Osteoblast (primary cell): ENCODE data around the gene TOB1. TPM values are rescaled to one million over a fixed set of nuclear protein-coding genes. Genes with fewer than 3 reads are reported as not detected.

Experiments
- DNase-seq: peaks from one replicate; pipeline ENCODE4 v3.0.0; 2011; ENCODE audit warnings: low spot score, mixed read lengths; ENCODE audit not compliant: insufficient read length; ENCODE audit errors: missing footprints
- H2AFZ ChIP-seq: 2 replicates; pipeline ENCODE4 v1.6.0; 2011; ENCODE audit warnings: mild to moderate bottlenecking, low read length
- H3K27ac ChIP-seq: 2 replicates; pipeline ENCODE4 v1.5.1; 2011; ENCODE audit warnings: mild to moderate bottlenecking, low read depth, low read length, moderate library complexity
- H3K27me3 ChIP-seq: 2 replicates; pipeline ENCODE4 v1.6.0; 2012; ENCODE audit warnings: mild to moderate bottlenecking, control low read depth, inconsistent platforms, low read length, moderate library complexity; ENCODE audit not compliant: insufficient read depth
- H3K36me3 ChIP-seq: 2 replicates; pipeline ENCODE4 v1.5.1; 2011; ENCODE audit warnings: mild to moderate bottlenecking, low read length, control low read depth, moderate library complexity; ENCODE audit not compliant: insufficient read depth
- H3K4me1 ChIP-seq: 2 replicates; pipeline ENCODE4 v1.5.1; 2011; ENCODE audit warnings: mild to moderate bottlenecking, low read length, control low read depth, moderate library complexity; ENCODE audit not compliant: insufficient read depth
- H3K4me2 ChIP-seq: 2 replicates; pipeline ENCODE4 v1.6.0; 2011; ENCODE audit warnings: mild to moderate bottlenecking, low read length; ENCODE audit not compliant: insufficient read depth
- H3K4me3 ChIP-seq: fragments of 200-600 bp; sonication (generic); 3 replicates; pipeline ENCODE4 v1.5.1; 2012; ENCODE audit warnings: mild to moderate bottlenecking, low read length, inconsistent platforms; ENCODE audit not compliant: insufficient read depth
- H3K79me2 ChIP-seq: 2 replicates; pipeline ENCODE4 v1.6.0; 2012; ENCODE audit warnings: mild to moderate bottlenecking, low read length, control low read depth, inconsistent platforms; ENCODE audit not compliant: insufficient read depth
- H3K9me3 ChIP-seq: 2 replicates; pipeline ENCODE4 v1.5.1; 2011; ENCODE audit warnings: low read depth, low read length, control low read depth
- H4K20me1 ChIP-seq: 2 replicates; pipeline ENCODE4 v1.6.0; 2012; ENCODE audit warnings: mild to moderate bottlenecking, low read length, control low read depth; ENCODE audit not compliant: insufficient read depth
- total RNA-seq: library from RNA; depleted of rRNA; stranded (reverse); fragments of >200 nt; gene quantifications from 2 replicates; pipeline ENCODE4 v1.2.3, GENCODE V29; 2012
- TF ChIP-seq, protein P1 (sequence below): IDR thresholded peaks from 2 replicates; pipeline ENCODE4 v1.5.1; 2011; ENCODE audit warnings: mild to moderate bottlenecking, low read depth, low read length, moderate library complexity; ENCODE audit errors: extremely low read depth

The TOB1 gene
- total RNA-seq, 1 donor: 18.8 TPM

DNA sequence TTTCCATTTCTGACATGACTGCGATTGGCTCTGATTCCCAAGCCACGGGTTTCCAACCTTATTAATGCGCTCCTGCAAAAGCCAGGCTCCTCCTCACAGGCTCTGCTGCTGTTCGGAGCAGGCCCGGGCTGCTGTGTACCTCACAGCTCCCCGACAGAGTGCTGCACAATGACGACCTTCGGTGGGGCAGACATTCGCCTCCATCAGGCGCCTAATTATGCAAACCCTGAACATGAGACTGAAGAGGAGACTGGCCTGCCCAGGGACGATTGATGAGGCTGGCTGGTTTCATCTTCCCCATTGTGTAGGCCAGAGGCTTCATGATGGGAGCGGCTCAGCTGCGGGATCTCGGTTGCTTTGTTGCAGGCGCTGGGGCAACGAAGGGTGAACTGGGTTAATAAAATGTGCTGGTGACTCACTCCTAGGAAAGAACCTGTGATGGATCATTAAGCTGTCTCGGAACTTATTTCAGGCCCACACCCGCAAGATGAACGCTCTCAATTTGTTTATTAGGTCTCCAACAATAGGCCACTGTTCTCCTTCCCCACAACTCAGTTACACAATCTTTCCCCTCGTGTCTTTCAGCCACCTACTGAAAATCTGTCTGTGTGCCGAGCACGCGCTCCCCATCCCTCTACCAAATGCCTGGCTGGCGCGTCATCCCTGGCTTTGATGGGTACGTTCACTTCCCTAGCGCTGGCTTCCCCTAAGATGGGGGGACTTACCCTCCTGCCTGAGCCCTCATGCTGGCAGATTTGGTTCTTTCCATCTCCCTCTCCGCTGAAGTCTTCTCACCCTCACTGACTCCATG is 27.2 kb upstream of the TOB1 start:
- H3K4me2 ChIP-seq: no peak overlapping the region
- H3K9me3 ChIP-seq: no peaks in the 10 kb centered on the region
- TF ChIP-seq, protein P1, sequence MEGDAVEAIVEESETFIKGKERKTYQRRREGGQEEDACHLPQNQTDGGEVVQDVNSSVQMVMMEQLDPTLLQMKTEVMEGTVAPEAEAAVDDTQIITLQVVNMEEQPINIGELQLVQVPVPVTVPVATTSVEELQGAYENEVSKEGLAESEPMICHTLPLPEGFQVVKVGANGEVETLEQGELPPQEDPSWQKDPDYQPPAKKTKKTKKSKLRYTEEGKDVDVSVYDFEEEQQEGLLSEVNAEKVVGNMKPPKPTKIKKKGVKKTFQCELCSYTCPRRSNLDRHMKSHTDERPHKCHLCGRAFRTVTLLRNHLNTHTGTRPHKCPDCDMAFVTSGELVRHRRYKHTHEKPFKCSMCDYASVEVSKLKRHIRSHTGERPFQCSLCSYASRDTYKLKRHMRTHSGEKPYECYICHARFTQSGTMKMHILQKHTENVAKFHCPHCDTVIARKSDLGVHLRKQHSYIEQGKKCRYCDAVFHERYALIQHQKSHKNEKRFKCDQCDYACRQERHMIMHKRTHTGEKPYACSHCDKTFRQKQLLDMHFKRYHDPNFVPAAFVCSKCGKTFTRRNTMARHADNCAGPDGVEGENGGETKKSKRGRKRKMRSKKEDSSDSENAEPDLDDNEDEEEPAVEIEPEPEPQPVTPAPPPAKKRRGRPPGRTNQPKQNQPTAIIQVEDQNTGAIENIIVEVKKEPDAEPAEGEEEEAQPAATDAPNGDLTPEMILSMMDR: no peak
- H3K4me1 ChIP-seq: no peaks in the 10 kb centered on the region
- no peaks in the 10 kb centered on the region for H3K79me2 ChIP-seq
- peaks cover 4% of the 10 kb centered on the region for H3K27me3 ChIP-seq
- no peak for DNase-seq
- no peaks in the 10 kb centered on the region for H4K20me1 ChIP-seq
- H2AFZ ChIP-seq: peak overlapping the region; percentile 74
- no peak overlapping the region for H3K4me3 ChIP-seq
- no peaks in the 10 kb centered on the region for H3K36me3 ChIP-seq
- H3K27ac ChIP-seq: no peak overlapping the region

DNA sequence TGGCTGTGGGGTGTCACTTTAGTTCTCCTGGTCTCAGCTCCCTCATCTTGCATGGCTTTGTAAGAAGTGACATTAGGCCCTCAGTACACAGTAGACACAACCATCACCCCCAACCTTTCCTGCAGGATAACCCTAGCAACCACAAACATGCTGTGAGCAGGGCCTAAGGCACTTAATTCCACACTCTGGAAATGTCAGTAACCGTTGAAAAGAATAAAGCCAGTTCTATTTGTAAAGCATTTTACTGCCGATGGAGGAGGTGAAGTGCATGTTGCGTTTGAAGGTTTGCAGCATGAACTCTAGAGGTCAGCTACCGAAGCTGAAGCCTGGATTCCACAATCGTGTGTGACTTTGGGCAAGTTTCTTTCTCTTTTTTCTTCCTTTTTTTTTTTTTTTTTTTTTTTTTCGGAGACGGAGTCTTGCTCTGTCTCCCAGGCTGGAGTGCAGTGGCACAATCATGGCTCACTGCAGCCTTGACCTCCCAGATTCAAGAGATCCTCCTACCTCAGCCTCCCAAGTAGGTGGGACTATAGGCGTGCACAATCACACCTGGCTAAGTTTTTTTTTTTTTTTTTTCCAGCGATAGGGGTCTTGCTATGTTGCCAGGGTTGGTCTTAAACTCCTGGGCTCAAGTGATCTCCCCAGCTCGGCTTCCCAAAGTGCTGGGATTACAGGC is 26.1 kb upstream of the TOB1 start:
- Histone ChIP-seq H3K36me3 (no peaks in the 10 kb centered on the region), H3K79me2 (no peaks in the 10 kb centered on the region), H3K27me3 (peaks cover 4% of the 10 kb centered on the region), H3K4me2 (no peak overlapping the region), H3K4me3 (no peak overlapping the region), H4K20me1 (no peaks in the 10 kb centered on the region), H3K9me3 (no peaks in the 10 kb centered on the region), H3K4me1 (no peaks in the 10 kb centered on the region), H2AFZ (no peak overlapping the region), H3K27ac (no peak overlapping the region)
- DNase-seq: no peak
- TF ChIP-seq, protein P1: no peak

DNA sequence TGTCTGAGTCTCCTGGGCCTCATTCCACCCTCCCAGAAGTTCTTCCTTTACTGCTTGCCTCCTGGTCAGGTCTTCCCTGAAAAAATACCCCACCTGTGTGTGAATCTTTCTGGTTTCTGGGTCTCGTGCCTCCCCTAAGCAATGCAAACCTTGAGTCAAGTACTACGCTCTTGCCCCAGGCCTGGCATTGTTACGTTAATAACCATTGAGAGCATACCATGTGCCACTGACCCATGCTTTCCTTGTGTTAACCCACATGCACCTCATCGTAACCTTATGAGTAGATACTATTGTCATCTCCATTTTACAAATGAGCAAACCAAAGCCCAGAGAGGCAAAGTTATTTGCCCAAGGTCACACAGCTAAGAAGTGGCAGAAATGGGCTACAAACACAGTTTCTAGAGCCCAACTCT is 25.4 kb upstream of the TOB1 start:
- Histone ChIP-seq H3K27ac (no peak overlapping the region), H3K9me3 (no peaks in the 10 kb centered on the region), H4K20me1 (no peaks in the 10 kb centered on the region), H3K36me3 (no peaks in the 10 kb centered on the region), H2AFZ (no peak overlapping the region), H3K4me2 (no peak overlapping the region), H3K4me3 (no peak overlapping the region), H3K4me1 (no peaks in the 10 kb centered on the region), H3K79me2 (no peaks in the 10 kb centered on the region), H3K27me3 (peaks cover 4% of the 10 kb centered on the region)
- DNase-seq: no peak
- TF ChIP-seq, protein P1: no peak
